HCT116 (cell line): ENCODE measurements around the gene PSD.

Experiments
- EZH2 ChIP-seq: fragments of 200-600 bp; sonication (generic); IDR thresholded peaks from 2 replicates; pipeline ENCODE4 v1.6.1; 2017; ENCODE audit warnings: antibody characterized with exemption, mixed run types
- POLR2A ChIP-seq: IDR thresholded peaks from 2 replicates; pipeline ENCODE4 v1.7.0; 2011; ENCODE audit warnings: borderline replicate concordance; ENCODE audit not compliant: insufficient read depth, insufficient read length; ENCODE audit errors: extremely low read depth
- POLR2AphosphoS5 ChIP-seq: IDR thresholded peaks from 2 replicates; pipeline ENCODE4 v1.6.1; 2011; ENCODE audit warnings: mild to moderate bottlenecking, low read depth, low read length, moderate library complexity
- RAD21 ChIP-seq: IDR thresholded peaks from 2 replicates; pipeline ENCODE4 v1.6.1; 2012; ENCODE audit warnings: low read depth, mild to moderate bottlenecking
- TCF7L2 ChIP-seq: IDR thresholded peaks from 2 replicates; pipeline ENCODE4 v1.7.0; 2011; ENCODE audit warnings: borderline replicate concordance, inconsistent platforms; ENCODE audit not compliant: insufficient read depth, insufficient read length; ENCODE audit errors: extremely low read depth
- ZNF274 ChIP-seq: fragments of 200-500 bp; sonication (Bioruptor generic); IDR thresholded peaks from 2 replicates; pipeline ENCODE4 v1.6.1; 2014; ENCODE audit warnings: mild to moderate bottlenecking, low read depth, low read length, inconsistent platforms
- TF ChIP-seq, protein P1 (sequence below), 3 experiments: fragments of 200-600 bp in 1 of 3; sonication (generic) in 1 of 3; IDR thresholded peaks in 2 of 3; conservative IDR thresholded peaks in 1 of 3; 2 replicates each; pipeline ENCODE4 v1.5.1; 2012 to 2017; ENCODE audit warnings: low read depth in 2 of 3, low read length in 2 of 3, antibody characterized with exemption in 1 of 3, borderline replicate concordance in 1 of 3, control low read depth in 1 of 3, mild to moderate bottlenecking in 1 of 3, mixed read lengths in 1 of 3, mixed run types in 1 of 3, moderate library complexity in 1 of 3; ENCODE audit not compliant: insufficient read depth in 1 of 3
- TF ChIP-seq, protein P2 (sequence below): IDR thresholded peaks from 2 replicates; pipeline ENCODE4 v1.6.1; 2011; ENCODE audit warnings: mild to moderate bottlenecking, low read length, moderate library complexity; ENCODE audit not compliant: insufficient replicate concordance; ENCODE audit errors: extremely low read depth

DNA sequence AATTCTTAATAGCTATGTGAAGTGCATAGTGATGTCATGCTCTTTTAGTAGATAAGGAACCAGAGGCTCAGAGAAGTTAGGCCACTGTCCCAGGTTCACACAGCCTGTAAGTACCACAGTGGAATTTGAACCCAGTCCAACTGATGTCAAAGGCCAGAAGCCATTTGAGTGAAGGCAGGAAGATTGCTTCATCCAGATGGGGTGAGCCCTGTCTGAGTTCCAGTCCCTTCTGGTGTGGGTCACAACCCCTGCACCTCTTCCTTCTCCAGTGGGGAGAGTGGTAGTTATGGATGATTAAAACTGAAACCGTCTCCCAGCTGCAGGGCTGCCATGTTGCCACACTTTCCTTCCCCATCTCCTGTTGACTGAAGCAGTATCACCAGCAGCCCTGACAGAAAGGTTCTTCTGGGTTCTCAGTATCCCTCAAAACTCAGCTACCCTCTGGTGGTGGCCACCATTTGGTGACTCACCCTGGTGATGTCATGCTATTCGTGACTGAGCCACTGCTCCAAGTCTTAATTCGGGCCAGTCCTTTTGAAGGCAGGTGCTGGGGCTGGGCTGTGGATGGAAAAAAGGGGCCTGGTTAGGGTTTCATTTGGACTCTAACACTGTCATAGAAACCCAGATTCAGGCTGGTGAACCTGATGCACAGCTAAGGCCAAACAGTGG lies 34.2 kb upstream of the PSD start:
- TF ChIP-seq POLR2AphosphoS5 (no peak; the same call in 1 of the 2 replicates), TCF7L2 (peak; percentile 91), POLR2A (no peak), RAD21 (no peak), EZH2 (no peak), ZNF274 (no peak)
- TF ChIP-seq, protein P1, sequence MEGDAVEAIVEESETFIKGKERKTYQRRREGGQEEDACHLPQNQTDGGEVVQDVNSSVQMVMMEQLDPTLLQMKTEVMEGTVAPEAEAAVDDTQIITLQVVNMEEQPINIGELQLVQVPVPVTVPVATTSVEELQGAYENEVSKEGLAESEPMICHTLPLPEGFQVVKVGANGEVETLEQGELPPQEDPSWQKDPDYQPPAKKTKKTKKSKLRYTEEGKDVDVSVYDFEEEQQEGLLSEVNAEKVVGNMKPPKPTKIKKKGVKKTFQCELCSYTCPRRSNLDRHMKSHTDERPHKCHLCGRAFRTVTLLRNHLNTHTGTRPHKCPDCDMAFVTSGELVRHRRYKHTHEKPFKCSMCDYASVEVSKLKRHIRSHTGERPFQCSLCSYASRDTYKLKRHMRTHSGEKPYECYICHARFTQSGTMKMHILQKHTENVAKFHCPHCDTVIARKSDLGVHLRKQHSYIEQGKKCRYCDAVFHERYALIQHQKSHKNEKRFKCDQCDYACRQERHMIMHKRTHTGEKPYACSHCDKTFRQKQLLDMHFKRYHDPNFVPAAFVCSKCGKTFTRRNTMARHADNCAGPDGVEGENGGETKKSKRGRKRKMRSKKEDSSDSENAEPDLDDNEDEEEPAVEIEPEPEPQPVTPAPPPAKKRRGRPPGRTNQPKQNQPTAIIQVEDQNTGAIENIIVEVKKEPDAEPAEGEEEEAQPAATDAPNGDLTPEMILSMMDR (IDR thresholded peaks at IDR 0.05 in 2 of 3, conservative IDR thresholded peaks at IDR 0.05 in 1 of 3; ENCODE audit: borderline replicate concordance in 1 of 3, insufficient read depth in 1 of 3, low read depth in 2 of 3, low read length in 2 of 3): no peak
- TF ChIP-seq, protein P2, sequence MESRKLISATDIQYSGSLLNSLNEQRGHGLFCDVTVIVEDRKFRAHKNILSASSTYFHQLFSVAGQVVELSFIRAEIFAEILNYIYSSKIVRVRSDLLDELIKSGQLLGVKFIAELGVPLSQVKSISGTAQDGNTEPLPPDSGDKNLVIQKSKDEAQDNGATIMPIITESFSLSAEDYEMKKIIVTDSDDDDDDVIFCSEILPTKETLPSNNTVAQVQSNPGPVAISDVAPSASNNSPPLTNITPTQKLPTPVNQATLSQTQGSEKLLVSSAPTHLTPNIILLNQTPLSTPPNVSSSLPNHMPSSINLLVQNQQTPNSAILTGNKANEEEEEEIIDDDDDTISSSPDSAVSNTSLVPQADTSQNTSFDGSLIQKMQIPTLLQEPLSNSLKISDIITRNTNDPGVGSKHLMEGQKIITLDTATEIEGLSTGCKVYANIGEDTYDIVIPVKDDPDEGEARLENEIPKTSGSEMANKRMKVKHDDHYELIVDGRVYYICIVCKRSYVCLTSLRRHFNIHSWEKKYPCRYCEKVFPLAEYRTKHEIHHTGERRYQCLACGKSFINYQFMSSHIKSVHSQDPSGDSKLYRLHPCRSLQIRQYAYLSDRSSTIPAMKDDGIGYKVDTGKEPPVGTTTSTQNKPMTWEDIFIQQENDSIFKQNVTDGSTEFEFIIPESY: no peak
